Measurements from ENCODE around the gene KDM4C. TPM values are rescaled to one million over a fixed set of nuclear protein-coding genes. Genes with fewer than 3 reads are reported as not detected.

KDM4C gene
- total and polyA plus RNA-seq, 2 of the 13 experiments (the other 11 are each of a cell fraction or from before 2014, with no cell fraction given), result 19.4 to 23.6 TPM

DNA sequence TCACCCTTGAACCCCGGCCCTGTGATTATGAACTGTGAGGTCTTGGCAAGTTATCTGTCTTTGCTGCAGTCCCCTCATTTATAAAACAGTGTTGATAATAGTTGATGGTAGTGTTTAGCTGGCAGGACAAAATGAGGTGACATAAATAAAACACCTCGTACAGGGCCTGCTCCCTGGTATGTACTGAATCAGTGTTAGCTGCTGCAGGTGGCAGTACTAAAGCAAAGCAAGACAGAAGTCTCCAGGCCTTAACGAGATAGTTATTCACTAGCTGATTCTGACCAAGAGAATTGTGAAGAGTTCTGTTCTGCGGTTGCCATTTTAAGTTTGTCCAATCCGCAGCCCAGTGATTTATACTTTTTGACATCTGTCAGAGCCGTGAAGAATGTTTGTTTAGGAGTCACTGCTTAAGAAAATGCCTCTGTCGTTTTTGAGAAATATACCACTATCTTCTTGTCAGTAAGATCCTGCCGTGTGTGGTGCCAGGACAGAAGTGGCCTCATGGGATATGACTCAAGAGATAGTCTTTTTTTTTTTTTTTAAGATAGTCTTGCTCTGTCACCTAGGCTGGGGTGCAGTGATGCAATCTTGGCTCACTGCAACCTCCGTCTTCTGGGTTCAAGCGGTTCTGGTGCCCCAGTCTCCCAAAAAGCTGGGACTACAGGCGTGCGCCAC lies 75.9 kb downstream of the KDM4C start (continued):
- TF ChIP-seq KLF15 (CRISPR knock-in tag; IDR thresholded peaks at IDR 0.05; ENCODE audit: borderline replicate concordance) (no peak), NCOA5 (CRISPR knock-in tag; IDR thresholded peaks at IDR 0.05) (no peak)

DNA sequence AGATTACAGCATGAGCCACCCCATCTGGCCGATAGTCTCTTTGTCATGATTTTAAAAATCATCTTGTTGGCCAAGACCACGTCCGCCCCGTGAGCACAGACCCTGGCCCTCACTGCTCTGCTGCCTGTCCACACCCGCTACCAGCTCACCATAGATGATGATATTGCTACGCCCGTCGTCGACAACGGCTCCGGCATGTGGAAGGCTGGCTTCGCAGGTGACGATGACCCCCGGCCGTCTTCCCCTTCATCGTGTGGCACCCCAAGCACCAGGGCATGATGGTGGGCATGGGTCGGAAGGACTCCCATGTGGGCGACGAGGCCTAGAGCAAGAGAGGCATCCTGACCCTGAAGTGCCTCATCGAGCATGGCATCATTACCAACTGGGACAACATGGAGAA lies 76.5 kb downstream of the KDM4C start:
- H3K4me3 ChIP-seq (replicated peaks in 1 of 3; ENCODE audit: insufficient read depth in 1 of 3, low read depth in 2 of 3, low read length in 3 of 3), result no peak overlapping the region
- no peak overlapping the region for H3K27ac ChIP-seq (ENCODE audit: extremely low read length, insufficient read depth, low read length)
- H2AFZ ChIP-seq (ENCODE audit: low read length), result no peak overlapping the region
- H3K4me1 ChIP-seq (ENCODE audit: insufficient read depth, low read length), result peaks cover 2% of the 10 kb centered on the region
- H3K9ac ChIP-seq (ENCODE audit: insufficient read depth, low read depth, low read length), result no peak overlapping the region
- ATAC-seq, result no peak
- no peaks in the 10 kb centered on the region for H3K27me3 ChIP-seq (ENCODE audit: control insufficient read depth in 1 of 2, insufficient read depth in 2 of 2, low read length in 2 of 2)
- H3K79me2 ChIP-seq (ENCODE audit: insufficient read depth, low read length), result no peaks in the 10 kb centered on the region
- TF ChIP-seq, protein P1, sequence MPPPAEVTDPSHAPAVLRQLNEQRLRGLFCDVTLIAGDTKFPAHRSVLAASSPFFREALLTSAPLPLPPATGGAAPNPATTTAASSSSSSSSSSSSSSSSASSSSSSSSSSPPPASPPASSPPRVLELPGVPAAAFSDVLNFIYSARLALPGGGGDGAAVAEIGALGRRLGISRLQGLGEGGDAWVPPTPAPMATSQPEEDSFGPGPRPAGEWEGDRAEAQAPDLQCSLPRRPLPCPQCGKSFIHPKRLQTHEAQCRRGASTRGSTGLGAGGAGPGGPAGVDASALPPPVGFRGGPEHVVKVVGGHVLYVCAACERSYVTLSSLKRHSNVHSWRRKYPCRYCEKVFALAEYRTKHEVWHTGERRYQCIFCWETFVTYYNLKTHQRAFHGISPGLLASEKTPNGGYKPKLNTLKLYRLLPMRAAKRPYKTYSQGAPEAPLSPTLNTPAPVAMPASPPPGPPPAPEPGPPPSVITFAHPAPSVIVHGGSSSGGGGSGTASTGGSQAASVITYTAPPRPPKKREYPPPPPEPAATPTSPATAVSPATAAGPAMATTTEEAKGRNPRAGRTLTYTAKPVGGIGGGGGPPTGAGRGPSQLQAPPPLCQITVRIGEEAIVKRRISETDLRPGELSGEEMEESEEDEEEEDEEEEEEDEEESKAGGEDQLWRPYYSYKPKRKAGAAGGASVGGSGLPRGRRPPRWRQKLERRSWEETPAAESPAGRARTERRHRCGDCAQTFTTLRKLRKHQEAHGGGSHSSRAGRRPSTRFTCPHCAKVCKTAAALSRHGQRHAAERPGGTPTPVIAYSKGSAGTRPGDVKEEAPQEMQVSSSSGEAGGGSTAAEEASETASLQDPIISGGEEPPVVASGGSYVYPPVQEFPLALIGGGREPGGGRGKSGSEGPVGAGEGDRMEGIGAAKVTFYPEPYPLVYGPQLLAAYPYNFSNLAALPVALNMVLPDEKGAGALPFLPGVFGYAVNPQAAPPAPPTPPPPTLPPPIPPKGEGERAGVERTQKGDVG (CRISPR knock-in tag; IDR thresholded peaks at IDR 0.05; ENCODE audit: borderline replicate concordance), result no peak
- TF ChIP-seq, protein P2, sequence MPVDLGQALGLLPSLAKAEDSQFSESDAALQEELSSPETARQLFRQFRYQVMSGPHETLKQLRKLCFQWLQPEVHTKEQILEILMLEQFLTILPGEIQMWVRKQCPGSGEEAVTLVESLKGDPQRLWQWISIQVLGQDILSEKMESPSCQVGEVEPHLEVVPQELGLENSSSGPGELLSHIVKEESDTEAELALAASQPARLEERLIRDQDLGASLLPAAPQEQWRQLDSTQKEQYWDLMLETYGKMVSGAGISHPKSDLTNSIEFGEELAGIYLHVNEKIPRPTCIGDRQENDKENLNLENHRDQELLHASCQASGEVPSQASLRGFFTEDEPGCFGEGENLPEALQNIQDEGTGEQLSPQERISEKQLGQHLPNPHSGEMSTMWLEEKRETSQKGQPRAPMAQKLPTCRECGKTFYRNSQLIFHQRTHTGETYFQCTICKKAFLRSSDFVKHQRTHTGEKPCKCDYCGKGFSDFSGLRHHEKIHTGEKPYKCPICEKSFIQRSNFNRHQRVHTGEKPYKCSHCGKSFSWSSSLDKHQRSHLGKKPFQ (CRISPR knock-in tag; IDR thresholded peaks at IDR 0.05; ENCODE audit: insufficient replicate concordance), result no peak
- no peak for TF ChIP-seq ARNT (IDR thresholded peaks at IDR 0.05)
- no peak for TF ChIP-seq ZNF501 (CRISPR knock-in tag; IDR thresholded peaks at IDR 0.05)
- TF ChIP-seq, protein P3, sequence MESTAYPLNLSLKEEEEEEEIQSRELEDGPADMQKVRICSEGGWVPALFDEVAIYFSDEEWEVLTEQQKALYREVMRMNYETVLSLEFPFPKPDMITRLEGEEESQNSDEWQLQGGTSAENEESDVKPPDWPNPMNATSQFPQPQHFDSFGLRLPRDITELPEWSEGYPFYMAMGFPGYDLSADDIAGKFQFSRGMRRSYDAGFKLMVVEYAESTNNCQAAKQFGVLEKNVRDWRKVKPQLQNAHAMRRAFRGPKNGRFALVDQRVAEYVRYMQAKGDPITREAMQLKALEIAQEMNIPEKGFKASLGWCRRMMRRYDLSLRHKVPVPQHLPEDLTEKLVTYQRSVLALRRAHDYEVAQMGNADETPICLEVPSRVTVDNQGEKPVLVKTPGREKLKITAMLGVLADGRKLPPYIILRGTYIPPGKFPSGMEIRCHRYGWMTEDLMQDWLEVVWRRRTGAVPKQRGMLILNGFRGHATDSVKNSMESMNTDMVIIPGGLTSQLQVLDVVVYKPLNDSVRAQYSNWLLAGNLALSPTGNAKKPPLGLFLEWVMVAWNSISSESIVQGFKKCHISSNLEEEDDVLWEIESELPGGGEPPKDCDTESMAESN (CRISPR knock-in tag; conservative IDR thresholded peaks at IDR 0.05), result no peak
- TF ChIP-seq, protein P4, sequence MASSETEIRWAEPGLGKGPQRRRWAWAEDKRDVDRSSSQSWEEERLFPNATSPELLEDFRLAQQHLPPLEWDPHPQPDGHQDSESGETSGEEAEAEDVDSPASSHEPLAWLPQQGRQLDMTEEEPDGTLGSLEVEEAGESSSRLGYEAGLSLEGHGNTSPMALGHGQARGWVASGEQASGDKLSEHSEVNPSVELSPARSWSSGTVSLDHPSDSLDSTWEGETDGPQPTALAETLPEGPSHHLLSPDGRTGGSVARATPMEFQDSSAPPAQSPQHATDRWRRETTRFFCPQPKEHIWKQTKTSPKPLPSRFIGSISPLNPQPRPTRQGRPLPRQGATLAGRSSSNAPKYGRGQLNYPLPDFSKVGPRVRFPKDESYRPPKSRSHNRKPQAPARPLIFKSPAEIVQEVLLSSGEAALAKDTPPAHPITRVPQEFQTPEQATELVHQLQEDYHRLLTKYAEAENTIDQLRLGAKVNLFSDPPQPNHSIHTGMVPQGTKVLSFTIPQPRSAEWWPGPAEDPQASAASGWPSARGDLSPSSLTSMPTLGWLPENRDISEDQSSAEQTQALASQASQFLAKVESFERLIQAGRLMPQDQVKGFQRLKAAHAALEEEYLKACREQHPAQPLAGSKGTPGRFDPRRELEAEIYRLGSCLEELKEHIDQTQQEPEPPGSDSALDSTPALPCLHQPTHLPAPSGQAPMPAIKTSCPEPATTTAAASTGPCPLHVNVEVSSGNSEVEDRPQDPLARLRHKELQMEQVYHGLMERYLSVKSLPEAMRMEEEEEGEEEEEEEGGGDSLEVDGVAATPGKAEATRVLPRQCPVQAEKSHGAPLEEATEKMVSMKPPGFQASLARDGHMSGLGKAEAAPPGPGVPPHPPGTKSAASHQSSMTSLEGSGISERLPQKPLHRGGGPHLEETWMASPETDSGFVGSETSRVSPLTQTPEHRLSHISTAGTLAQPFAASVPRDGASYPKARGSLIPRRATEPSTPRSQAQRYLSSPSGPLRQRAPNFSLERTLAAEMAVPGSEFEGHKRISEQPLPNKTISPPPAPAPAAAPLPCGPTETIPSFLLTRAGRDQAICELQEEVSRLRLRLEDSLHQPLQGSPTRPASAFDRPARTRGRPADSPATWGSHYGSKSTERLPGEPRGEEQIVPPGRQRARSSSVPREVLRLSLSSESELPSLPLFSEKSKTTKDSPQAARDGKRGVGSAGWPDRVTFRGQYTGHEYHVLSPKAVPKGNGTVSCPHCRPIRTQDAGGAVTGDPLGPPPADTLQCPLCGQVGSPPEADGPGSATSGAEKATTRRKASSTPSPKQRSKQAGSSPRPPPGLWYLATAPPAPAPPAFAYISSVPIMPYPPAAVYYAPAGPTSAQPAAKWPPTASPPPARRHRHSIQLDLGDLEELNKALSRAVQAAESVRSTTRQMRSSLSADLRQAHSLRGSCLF (CRISPR knock-in tag; IDR thresholded peaks at IDR 0.05; ENCODE audit: borderline replicate concordance), result no peak
- no peaks in the 10 kb centered on the region for H4K20me1 ChIP-seq (ENCODE audit: insufficient read depth, low read length)
- ChIA-PET POLR2A (no interaction called here), CTCF (ENCODE audit: low intra/inter-chr PET ratio, low total read pairs) (no interaction called here)
- H3K36me3 ChIP-seq (replicated peaks in 1 of 2; ENCODE audit: control insufficient read depth in 1 of 2, insufficient read depth in 2 of 2, low read length in 2 of 2), result peaks cover 11 to 18% of the 10 kb centered on the region in 2 experiments; a peak in 4 of 5 replicates
- intact Hi-C loops (cut with micrococcal nuclease; ENCODE audit: unreplicated experiment) (no loop called here), in situ Hi-C loops (cut with HindIII; ENCODE audit: extremely low pct_ligation_motif_present, low pct_unique_long_range_greater_than_20kb) (loop anchor here (25.0 kb wide), 1 partner anchor 353 kb away; no protein-coding TSS in a partner anchor)
- DNase-seq (ENCODE audit: low spot score), result no peak
- WGBS (ENCODE audit: low lambda C conversion rate), result over 99% methylated on average over 19 of the region's 20 CpGs
- no TSS peak for BruUV-seq (replicated peaks)
- H3K4me2 ChIP-seq (ENCODE audit: low read depth, low read length), result no peak overlapping the region
- H3K9me3 ChIP-seq (ENCODE audit: low read length), result no peaks in the 10 kb centered on the region
- no peak for FAIRE-seq
